NCI-H446 treated with DMSO at 0.1 percent for 48 hours (cell line): ENCODE measurements around the gene CCND3.
"Not testable (repeated sequence)": the region's sequence is repeated elsewhere in the genome, so short reads cannot be mapped to it uniquely, and the experiment has no call there.

ENCODE experiments used
- DNase-seq: peaks from one replicate; lab custom pipeline; 2025; lab: John Stamatoyannopoulos, UW

The CCND3 gene

DNA sequence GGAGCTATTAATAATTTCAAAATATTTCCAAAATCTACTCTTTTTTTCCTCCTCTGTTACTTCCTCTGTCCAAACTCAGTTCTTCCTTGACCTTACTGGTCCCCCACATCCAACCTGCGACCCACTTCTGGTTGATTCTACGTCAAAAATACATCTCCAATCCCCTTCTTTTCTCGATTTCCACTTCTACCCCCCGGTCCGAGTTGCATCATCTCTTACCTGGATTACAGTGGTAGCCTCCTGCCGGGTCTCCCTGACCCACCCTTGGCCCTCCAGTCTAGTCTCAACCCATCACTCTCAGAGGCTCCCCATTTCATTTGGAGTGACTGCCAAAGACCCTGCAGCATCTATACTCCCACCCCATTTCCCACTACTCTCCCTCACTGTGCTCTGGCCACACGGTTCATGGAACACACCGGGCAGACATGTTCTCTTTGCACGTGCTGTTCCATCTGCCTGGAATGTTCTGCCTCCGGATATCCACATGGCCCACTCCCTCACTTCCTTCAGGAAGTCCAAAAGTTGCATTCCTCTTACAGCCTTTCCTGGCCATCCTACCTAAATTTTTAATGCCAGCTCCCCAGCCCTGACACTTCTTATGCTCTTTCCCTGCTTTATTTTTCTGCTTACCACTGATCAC, 6.1 kb upstream of the CCND3 start:
- DNase-seq, result no peak

DNA sequence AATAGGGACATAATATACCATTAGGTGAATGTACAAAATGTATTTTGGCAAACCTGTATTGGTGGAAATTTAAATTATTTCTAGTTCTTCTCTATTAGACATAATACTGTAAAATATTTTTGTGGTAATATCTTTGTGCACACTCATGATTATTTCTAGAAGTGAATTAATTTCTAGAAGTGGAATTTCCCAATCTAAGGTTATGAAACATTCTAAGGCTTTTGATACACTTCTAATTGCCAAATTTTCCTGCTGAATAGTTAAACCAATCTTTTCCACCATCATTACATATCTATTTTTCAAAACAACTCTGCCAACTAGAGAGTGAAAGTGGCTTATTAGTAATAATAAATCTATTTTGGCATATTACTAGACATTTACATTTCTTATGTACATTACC, 1.8 kb upstream of the CCND3 start:
- DNase-seq, result no peak

DNA sequence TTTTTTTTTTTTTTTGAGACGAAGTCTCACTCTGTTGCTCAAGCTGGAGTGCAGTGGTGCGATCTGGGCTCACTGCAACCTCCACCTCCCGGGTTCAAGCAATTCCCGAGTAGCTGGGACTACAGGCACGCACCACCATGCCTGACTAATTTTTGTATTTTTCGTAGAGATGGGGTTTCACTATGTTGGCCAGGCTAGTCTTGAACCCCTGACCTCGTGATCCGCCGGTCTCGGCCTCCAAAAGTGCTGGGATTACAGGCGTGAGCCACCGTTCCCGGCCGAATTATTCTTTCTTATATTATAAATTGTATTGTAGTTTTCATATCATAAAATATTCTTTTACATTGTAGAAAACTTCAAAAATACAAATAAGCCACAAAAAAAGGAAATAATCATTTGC, 1.3 kb upstream of the CCND3 start:
- not testable (repeated sequence) for DNase-seq

DNA sequence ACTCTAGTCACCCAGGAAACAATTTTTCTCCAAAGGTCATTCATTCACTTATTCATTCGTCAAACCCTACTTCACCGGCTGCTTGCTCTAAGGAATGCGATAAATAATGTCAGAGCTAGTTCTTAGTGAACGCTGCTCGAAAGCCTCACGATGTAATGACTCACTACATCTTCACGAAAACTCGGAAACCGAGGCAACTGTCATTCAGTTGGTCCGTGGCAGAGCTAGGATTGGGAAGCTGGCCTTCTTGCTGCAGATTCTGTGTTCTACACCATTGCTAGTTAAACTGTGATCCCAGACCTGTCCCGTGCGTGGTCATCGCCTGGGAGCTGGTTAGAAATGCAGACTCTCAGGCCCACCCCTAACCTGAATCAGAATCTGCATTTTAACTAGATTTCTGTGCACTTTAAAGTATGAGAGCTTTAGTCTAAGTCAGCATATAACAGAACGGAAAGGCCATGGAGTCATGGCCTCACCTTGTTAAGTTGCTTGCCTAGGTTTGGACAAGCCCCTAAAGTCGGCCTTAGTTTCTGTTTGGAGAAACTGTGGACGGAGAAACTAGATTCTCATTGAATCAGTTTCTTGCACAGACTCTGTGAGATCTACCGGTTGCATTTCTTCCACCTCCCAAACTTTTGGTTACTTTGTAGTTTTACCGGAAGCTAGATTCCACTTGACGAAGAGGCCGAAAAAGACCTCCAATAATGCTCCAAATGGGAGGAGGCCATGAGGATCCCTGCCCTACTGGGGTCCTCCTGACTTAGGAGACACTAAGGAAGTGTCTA, 651 bp upstream of the CCND3 start:
- DNase-seq, result no peak

DNA sequence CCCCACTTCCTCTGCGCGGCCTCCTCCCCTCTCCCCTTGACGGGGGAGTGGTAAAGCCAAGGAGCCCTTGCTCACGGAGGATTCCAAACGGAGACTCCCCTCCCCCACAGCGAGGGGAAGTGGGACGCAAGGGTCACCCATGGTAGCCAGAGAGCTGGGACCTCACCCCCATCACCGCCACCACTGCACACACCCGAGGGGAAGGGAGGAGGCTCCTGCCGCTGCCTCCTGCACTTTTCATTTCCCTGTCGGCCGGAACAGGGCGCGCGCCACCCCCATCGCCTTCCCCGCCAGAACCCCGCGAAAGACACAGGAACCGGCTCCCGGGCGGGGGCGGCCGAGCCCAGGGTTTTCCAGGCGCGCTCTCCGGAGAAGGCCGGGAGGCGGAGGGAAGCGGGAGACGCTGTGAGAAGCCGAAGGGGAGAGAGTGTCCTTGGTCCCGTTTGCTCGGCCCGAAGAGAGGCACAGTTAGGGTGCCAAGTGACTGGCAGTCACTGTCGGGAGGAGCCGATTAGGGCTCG, 789 bp downstream of the CCND3 start:
- no peak for DNase-seq

DNA sequence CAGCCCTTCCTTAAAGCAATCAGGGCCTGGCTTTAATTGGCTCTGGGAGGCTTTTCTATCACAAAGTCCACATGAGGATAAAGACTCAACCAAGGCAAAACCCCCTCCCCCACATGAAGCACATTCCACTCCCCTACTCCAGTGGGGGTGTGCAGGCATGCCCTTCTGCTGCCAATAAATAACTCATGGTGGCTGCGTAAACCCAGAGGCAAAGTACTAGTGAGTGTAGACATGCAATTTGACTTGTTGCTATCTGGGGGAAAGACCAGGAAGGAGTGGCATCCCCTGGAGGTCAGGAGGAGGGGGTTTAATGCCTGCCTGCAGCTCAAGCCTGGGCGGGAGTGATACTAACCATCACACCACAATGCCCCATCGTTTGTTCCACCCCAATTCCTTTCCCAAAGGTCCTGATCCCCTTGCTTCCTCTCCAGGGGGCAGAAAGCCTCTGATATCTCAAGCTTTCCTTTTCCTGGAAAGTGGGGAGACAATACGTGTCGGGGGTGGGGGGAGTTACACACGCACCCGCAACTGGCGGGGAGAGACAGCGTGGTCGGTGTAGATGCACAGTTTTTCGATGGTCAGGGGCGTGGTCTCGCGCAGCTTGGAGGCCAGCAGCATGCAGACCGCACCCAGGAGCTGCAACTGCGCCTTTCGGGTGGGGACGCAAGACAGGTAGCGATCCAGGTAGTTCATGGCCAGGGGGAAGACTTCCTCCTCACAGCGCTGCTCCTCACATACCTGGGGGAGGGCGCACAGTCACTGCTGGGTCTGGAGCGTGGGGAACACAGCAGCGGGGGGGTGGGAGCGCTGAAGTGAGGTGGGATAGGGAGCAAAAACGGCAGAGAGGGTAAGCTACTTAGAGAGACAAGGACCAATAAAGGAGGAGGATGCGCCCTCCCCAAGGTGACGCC, 1.5 kb downstream of the CCND3 start:
- DNase-seq, result no peak

DNA sequence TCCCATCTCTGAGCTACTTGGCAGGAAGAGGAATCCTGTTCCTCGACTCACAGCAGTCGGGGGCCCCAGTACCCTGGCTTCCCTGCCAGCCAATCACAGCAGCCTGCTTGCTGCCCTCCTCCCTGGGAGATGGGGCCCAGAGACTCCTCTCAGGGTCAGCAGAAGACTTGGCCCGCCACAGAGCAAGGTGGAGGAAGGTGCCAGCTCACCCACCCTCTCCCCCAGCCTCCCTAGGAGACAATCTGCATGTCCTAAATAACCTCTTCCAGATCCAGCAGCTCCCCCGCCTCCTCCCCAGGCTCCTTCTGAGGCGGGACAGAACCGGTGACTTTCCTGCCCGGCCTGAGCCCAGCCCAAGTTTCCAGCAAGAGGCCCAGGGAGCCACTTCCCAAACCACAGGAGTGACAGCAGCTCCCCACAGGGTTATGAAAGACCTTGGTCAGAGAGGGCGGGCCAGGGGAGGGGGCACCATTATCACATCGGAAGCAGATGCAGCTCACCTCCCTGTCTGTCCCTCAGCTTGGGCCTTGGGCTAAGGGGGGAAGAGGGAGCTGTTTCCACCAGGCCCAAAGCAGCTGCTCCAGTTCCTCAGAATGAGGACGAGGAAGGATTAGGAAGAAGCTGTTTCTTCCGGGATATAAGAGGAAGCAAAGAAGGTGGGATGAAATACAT, 2.3 kb downstream of the CCND3 start:
- no peak for DNase-seq

DNA sequence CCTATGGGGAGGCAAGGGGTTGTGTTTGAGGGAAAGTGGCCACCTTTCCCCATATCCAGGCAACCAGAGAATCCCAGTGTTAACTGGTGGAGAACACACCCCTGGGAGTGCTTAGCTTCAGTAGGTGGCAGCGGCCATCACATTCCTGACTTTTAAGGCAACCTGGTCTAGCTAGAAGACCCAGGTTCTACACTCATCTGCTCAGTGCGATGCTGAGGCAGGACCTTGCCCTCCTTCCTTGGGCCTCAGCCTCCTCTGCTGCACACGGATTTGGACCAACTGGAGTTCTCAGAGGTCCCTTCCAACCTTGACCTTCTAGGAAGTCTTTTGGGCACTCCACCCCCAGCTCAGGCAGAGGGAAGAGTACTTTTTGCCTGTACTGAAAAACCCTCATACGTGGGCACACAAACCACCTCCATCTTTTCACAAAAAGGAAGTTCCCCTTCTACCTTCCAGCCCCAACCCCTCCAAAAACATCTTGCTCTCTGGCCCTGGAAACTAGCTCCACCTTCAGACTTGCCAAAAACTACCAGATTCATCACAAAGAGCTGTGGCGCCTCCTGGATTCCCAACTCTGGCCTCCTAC, 2.9 kb downstream of the CCND3 start:
- no peak for DNase-seq

DNA sequence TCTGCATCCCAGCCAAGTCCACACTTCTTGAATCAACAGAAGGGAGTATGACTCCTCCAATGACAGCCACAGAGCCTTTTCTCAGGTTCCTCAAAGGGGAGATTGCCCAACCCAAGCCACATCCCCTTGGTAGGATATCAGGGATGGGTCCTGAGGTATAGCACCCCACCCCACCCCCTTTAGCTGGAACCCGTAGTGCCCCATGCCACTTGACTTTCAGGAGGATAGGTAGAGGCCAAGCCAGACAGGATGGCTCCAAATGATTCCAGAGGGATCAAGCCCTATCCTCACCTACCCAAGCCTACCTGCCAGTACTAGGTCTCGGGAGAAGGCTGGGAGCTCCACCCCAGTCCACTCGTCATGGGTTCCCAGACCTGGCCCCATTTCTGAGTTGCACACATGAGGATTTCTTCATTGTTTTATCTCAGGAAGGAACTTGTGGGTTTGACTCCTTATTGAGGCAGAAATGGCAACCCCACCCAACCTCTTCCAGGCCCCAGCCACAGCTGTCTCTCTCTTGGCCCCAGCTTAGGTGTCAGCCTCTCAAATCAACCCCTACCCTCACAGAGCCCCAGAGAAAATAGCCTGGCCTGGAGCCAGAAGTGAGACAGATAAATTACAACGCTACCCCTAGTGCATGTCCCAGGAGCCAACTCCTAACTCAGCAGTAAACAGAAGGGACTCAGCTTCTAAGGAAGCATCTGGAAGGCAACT, 3.6 kb downstream of the CCND3 start:
- no peak for DNase-seq

DNA sequence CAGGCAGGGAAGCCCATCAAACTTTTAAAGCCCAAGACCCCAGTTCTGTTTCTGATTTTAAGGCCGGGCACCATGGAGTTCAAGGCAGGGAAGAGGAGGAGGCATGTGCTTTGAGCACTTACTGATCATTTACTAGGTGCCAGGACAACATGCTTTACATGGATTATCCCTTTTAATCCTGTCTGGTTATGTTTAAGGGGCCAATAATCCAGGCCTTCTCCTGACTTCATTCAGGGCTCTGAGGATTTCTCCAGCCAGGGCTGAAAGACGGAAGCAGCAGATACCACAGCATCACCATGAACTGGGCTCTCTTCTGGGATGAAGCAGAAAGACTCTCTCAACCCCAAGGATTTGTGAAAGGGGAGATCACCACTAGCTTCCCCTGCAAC, 4.1 kb downstream of the CCND3 start:
- no peak for DNase-seq

DNA sequence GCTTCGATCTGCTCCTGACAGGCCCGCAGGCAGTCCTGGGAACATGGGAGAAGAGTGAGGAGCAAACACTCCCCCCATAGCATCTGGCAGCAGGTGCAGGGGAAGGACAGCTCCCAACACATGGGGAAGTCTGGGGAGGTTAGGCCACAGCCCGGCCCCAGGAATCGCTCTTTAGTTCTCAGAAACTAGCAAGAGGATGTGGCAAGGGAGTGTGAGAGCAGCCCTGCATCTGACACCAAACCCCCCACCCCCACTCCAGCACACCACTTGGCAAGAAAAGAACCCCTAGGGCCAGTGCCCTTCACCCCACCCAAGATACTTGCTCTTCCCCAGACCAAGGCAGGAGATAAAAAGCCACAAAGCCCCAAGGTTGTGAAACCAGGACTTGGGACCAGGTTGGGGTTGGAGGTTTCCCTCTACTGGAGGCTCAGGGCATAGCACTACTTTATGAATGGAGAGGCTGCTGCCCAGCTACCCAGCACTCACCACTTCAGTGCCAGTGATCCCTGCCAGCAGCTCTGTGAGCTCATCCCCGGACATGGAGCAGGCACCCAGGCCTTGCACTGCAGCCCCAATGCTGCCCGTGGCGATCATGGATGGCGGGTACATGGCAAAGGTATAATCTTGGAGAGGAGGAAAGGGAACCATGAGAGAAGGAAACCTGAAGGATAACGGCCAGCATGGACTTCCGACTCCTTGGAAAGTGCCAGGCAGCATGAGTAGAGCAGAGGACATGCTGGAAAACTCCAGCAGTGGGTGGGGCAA, 5.4 kb downstream of the CCND3 start:
- DNase-seq, result peak; percentile 59

DNA sequence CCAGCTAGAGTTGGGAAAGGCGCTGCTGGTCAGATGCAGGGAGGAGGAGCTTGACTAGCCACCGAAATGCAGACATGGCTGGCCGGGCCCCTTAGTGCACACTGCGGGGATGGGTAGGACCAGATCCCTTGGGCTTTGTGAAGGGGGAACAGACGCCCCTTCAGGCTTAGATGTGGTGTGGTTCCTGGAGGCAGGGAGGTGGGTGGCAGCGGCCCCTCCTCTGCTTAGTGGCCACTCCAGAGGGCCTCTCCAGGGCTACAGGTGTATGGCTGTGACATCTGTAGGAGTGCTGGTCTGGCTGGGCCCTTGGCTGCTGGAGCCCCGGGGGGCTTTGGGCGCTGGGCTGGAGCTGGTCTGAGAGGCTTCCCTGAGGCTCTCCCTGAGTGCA, 5.9 kb downstream of the CCND3 start:
- no peak for DNase-seq

DNA sequence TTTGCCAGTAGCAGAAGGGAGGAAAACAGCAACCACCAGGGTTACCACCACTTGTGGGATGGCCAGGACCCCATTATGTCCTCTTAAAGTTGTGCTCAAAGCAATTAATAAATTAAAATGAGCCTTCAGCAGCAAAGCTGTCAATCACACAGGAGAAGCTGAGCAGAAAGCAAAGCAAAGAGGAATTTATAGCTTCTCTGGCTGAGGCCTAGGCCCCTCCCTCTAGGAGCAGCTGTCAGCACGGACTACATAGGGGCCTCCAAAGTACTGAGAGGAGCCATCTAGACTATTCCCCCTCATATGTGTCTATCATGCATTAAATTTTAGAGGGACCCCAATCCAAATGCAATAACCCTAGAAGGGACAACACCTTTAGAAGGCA, 6.4 kb downstream of the CCND3 start:
- DNase-seq, result no peak

DNA sequence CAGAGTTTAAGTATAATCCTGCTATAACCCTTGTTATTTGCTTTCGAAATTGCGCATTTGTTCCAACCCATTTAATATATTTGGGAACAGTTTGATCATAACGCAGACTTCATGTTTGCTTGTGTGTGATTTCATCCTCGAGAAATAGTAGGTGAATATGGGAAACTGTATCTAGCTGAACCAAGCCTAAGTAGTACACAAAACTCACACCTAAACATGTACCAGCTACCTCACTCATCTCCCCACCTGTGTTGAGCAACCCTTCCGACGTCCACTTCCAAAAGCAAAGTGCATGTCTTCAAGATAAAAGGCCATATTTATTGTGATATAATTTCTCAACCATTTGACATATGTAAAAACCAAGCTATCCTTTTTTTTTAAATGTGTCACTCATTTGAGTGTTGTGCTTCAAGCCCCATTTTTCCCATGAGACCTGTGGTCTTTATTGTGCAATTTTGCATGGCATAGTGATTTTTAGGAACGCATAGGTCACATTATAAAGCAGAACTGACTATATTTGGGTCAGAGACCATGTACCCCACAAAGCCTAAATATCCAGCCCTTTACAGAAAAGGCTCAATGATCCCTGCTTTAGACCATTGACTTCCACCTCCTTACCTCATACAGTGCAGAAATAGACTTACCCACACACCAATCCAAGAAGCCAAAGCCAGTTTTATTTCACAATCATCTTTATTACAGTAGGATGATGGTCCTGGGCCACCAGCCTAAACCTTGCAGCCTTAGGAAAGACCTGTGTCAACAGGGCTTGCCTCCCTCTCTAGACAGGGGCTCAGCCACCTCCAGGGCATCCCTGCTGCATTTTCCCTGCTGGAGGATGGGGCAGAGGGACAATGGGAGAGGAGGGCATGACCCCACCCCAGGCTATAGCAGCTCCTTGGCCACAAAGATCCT, 7.1 kb downstream of the CCND3 start:
- no peak for DNase-seq

DNA sequence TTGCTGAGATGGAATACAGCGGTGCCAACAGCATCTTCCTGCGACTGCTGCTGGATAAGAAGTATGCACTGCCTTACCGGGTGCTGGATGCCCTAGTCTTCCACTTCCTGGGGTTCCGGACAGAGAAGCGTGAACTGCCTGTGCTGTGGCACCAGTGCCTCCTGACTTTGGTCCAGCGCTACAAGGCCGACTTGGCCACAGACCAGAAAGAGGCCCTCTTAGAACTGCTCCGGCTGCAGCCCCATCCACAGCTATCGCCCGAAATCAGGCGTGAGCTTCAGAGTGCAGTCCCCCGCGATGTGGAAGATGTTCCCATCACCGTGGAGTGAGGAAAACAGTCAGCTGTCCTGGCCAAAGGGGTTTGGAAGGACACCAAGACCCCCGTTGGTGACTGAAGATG, 9.2 kb downstream of the CCND3 start:
- DNase-seq, result no peak

DNA sequence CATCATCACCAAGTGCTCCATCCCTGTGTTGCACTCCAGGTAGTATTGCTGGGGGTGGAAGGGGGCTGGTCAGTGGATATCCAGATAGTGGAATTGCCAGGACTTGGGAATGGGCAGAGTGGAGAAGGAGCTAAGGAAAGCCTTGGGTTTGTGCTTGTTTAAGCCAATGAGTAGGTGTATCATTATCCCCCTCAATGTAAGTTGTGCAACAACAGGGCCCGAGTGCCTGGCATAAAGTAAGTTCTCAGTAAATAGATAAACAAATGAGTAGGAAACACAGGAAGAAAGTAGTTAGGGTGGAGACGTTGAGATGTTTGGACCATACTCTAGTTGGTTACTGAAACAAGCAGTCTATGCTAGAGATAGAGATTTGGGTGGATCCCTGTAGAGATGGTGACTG, 9.8 kb downstream of the CCND3 start:
- no peak for DNase-seq

DNA sequence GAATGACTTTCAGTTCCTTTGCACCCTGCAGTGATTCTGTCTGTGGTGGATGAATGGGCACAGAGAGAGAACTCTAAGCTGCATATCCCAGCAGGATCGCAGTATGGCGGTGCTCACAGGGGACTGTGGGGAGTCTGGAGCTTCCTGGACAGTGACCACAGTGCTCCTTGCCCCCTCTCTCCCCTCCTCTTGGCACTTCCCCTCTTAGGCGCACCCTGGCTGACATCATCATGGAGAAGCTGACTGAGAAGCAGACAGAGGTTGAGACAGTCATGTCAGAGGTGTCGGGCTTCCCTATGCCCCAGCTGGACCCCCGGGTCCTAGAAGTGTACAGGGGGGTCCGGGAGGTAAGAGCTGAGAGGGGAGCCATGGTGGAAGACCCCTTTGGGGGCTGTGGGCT, 11.7 kb downstream of the CCND3 start:
- no peak for DNase-seq

DNA sequence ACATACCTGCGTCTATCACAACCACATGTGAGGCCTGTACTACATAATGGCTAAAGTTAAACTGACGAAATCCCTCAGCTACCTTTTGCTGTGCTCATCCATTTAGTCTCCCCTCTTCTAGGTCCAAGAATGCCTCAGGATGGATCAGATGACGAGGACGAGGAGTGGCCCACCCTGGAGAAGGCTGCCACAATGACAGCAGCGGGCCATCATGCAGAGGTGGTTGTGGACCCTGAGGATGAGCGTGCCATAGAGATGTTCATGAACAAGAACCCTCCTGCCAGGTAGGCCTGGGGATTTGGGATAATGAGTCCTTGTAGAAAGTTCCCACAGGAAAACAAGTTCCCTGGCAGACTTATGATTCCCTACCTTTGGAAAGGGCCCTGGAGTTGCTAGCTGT, 14.4 kb downstream of the CCND3 start:
- DNase-seq, result no peak

DNA sequence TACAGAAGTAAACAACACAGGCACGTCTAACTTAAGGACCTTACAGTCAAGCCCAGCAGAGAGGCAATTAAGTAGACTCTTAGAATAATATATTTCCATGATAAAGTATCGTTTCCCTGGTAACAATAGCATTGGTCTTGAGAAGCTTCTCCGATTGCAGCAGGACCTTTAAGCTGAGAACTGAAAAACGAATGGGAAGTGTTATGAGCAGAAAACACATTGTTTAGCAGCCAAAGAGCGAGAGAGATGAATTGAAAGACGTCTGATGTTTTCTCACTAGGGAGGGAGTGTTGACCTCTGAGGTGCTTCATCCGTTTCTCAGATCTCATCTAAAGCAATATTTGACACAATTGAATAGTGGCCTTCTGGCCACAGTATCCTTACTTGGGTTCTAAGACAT, 19.5 kb downstream of the CCND3 start:
- DNase-seq, result no peak

DNA sequence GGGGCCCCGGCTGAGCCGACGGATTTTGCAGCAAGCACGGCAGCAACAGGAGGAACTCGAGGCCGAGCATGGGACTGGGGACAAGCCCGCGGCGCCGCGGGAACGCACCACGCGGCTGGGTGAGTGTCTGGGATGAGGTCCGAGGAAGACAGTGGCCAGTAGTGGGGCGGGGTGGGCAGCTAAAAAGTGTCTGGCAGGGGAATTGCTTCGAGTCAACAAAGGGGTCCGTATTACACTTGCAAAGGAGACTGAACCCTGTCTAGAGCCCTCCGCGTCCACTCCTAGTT, 20.0 kb downstream of the CCND3 start:
- DNase-seq, result no peak
